WI38 (cell line): Measurements from ENCODE around the gene RAB11FIP4.

Experiments
- H3K4me3 ChIP-seq: 2 replicates; pipeline ENCODE4 v1.5.1; 2011; ENCODE audit warnings: low read depth, mild to moderate bottlenecking, control low read depth, low read length
- TF ChIP-seq, protein P1 (sequence below): IDR thresholded peaks from 2 replicates; pipeline ENCODE4 v1.5.1; 2012; ENCODE audit warnings: low read depth, mild to moderate bottlenecking, control low read depth, low read length

The RAB11FIP4 gene

DNA sequence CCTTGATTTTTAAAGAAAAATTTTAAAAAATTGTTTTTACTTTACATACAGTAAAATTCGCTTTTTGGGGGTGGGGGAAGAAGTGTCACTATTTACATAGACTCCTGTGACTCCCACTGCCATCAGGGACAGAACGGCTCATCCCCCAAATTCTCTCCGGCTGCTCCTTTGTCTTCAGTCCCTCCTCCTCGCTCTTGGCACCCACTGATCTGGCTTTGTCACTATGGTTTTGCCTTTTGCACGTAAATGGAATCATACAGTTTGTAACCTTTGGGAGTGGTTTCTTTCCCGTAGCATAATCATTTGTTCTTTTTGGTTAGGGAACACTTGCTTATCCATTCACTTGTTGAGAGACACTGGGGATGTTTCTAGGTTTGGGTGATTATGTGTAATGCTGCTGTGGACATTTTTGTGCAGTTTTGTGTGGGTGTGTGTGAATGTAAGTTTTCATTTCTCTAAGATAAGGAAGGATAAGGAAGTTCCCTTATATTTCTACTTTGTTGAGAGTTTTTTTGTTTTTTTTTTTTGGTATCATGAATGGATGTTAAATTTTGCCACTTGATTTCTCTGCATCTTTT lies 27.4 kb downstream of the RAB11FIP4 start:
- TF ChIP-seq, protein P1, sequence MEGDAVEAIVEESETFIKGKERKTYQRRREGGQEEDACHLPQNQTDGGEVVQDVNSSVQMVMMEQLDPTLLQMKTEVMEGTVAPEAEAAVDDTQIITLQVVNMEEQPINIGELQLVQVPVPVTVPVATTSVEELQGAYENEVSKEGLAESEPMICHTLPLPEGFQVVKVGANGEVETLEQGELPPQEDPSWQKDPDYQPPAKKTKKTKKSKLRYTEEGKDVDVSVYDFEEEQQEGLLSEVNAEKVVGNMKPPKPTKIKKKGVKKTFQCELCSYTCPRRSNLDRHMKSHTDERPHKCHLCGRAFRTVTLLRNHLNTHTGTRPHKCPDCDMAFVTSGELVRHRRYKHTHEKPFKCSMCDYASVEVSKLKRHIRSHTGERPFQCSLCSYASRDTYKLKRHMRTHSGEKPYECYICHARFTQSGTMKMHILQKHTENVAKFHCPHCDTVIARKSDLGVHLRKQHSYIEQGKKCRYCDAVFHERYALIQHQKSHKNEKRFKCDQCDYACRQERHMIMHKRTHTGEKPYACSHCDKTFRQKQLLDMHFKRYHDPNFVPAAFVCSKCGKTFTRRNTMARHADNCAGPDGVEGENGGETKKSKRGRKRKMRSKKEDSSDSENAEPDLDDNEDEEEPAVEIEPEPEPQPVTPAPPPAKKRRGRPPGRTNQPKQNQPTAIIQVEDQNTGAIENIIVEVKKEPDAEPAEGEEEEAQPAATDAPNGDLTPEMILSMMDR = no peak
- H3K4me3 ChIP-seq = no peak overlapping the region

DNA sequence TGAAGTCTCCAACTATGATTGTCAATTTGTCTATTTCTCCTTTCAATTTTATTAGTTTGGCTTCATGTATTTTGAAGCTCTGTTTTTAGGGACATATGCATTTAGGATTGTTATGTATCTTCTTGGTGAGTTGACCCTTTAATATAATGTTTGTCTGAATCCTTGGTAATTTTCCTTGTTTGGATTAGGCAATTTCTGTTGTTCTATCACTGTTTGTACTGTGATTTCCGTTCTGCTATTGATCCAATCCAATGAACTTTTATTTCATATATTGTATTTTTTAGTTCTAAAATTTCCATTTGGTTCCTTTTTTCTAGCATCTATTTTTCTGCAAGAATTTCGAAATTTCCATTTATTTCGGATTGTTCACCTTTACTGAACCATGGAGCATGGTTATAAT lies 31.0 kb downstream of the RAB11FIP4 start:
- no peak overlapping the region for H3K4me3 ChIP-seq
- TF ChIP-seq, protein P1 = no peak

- TF ChIP-seq, protein P1 = no peak
Observed at GRCh38 chr17:31424944-31425281, 33.4 kb downstream of the RAB11FIP4 start.

DNA sequence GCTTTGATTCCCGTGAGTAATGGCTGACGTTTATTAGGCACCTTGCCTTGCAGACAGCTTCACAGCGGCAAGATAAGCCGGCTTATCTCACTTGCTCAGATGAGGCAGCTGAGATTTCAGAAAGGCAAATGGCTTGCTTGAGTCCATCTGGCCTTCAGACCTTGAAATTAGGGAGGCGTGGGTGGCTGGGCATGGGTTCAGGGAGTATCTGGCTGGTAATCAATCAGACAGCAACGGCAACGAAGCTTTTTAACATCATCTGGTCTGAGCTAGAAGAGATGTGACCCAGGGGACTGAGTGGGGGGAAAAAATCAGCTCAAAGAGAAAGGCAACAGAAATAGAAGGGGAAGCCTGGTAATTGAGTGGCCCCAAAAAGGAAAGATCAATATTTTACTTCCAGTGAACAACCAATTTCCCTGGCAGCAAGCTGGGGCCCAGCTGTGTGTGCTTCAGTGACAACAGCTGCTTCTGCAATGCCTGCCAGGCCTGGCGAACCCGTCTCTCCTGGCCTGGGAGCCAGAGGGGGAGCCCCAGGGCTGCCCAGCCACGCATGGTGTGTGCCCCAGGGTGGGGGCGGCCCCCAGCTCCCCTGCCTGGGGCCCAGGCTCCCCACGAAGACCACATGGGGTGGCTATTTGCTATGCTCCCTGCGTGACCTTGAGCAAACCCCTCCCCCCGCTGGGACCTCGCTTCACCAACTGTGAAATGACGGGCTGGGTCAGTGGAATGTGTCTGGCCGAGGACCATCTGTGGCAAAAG lies 34.0 kb downstream of the RAB11FIP4 start:
- H3K4me3 ChIP-seq = no peak overlapping the region
- TF ChIP-seq, protein P1 = no peak

More at GRCh38 chr17:31424944-31425281, 33.4 kb downstream of the RAB11FIP4 start:
- H3K4me3 ChIP-seq = no peak overlapping the region

DNA sequence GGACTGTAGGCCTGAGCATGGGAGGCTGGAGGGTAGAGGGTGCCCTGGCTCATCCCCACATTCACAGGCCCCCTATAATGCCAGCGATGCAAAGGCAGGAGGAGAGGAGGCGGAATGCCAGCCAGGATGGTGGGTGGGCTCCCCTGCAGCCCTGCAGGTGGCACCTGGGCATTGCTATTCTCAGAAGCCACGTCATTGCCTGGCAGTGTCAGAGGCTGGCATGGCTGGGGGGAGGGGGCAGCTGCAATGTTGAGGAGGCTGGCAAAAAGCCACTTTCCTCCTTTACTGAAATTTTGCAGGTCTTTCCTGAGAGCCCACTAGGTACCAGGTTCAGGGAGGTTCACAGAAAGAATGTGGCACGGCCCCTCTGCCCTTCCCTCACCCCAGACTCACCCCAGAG lies 36.2 kb downstream of the RAB11FIP4 start:
- TF ChIP-seq, protein P1 = no peak
- no peak overlapping the region for H3K4me3 ChIP-seq

GRCh38 chr17:31428111-31428510 lies 36.6 kb downstream of the RAB11FIP4 start:
- TF ChIP-seq, protein P1 = no peak
- H3K4me3 ChIP-seq = no peak overlapping the region

GRCh38 chr17:31428512-31428911 lies 37.0 kb downstream of the RAB11FIP4 start:
- H3K4me3 ChIP-seq = no peak overlapping the region
- TF ChIP-seq, protein P1 = no peak
